ENCODE results near the gene ZCCHC7. TPM values are rescaled to one million over a fixed set of nuclear protein-coding genes. Genes with fewer than 3 reads are reported as not detected.

The ZCCHC7 gene
- total and polyA plus RNA-seq, 9 of the 15 experiments (the other 6 are each of a cell fraction or from before 2014, with no cell fraction given), result 34.1 to 68.9 (median 48.8) TPM

- no peak for TF ChIP-seq DDX20 (tag; IDR thresholded peaks at IDR 0.05; ENCODE audit: low read depth)
- TF ChIP-seq, protein P1, sequence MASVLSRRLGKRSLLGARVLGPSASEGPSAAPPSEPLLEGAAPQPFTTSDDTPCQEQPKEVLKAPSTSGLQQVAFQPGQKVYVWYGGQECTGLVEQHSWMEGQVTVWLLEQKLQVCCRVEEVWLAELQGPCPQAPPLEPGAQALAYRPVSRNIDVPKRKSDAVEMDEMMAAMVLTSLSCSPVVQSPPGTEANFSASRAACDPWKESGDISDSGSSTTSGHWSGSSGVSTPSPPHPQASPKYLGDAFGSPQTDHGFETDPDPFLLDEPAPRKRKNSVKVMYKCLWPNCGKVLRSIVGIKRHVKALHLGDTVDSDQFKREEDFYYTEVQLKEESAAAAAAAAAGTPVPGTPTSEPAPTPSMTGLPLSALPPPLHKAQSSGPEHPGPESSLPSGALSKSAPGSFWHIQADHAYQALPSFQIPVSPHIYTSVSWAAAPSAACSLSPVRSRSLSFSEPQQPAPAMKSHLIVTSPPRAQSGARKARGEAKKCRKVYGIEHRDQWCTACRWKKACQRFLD (CRISPR knock-in tag; IDR thresholded peaks at IDR 0.05), result no peak
- TF ChIP-seq RBM39 (optimal IDR thresholded peaks at IDR 0.05; ENCODE audit: low read depth, low read length), result no peak
- TF ChIP-seq, protein P2, sequence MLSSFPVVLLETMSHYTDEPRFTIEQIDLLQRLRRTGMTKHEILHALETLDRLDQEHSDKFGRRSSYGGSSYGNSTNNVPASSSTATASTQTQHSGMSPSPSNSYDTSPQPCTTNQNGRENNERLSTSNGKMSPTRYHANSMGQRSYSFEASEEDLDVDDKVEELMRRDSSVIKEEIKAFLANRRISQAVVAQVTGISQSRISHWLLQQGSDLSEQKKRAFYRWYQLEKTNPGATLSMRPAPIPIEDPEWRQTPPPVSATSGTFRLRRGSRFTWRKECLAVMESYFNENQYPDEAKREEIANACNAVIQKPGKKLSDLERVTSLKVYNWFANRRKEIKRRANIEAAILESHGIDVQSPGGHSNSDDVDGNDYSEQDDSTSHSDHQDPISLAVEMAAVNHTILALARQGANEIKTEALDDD (IDR thresholded peaks at IDR 0.05), result peak; percentile 53; the same call in 1 of the 2 replicates
- 0 out of 2 replicates have a peak, but pooled peaks have one; percentile 15 for TF ChIP-seq TCF3 (CRISPR knock-in tag; IDR thresholded peaks at IDR 0.05)
- 0 out of 2 replicates have a peak, but pooled peaks have one; percentile 12 for TF ChIP-seq THRAP3 (IDR thresholded peaks at IDR 0.05; ENCODE audit: borderline replicate concordance)
- TF ChIP-seq, protein P3, sequence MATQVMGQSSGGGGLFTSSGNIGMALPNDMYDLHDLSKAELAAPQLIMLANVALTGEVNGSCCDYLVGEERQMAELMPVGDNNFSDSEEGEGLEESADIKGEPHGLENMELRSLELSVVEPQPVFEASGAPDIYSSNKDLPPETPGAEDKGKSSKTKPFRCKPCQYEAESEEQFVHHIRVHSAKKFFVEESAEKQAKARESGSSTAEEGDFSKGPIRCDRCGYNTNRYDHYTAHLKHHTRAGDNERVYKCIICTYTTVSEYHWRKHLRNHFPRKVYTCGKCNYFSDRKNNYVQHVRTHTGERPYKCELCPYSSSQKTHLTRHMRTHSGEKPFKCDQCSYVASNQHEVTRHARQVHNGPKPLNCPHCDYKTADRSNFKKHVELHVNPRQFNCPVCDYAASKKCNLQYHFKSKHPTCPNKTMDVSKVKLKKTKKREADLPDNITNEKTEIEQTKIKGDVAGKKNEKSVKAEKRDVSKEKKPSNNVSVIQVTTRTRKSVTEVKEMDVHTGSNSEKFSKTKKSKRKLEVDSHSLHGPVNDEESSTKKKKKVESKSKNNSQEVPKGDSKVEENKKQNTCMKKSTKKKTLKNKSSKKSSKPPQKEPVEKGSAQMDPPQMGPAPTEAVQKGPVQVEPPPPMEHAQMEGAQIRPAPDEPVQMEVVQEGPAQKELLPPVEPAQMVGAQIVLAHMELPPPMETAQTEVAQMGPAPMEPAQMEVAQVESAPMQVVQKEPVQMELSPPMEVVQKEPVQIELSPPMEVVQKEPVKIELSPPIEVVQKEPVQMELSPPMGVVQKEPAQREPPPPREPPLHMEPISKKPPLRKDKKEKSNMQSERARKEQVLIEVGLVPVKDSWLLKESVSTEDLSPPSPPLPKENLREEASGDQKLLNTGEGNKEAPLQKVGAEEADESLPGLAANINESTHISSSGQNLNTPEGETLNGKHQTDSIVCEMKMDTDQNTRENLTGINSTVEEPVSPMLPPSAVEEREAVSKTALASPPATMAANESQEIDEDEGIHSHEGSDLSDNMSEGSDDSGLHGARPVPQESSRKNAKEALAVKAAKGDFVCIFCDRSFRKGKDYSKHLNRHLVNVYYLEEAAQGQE (IDR thresholded peaks at IDR 0.05; ENCODE audit: borderline replicate concordance), result peak; percentile 15; the same call in 1 of the 2 replicates
- TF ChIP-seq, protein P3 (CRISPR knock-in tag; IDR thresholded peaks at IDR 0.05; ENCODE audit: low read depth), result no peak
- peak in 1 of 2 experiments; percentile 51; a peak in 2 of 4 replicates for TF ChIP-seq RAD21 (CRISPR knock-in tag; conservative IDR thresholded peaks at IDR 0.05 in 1 of 2, IDR thresholded peaks at IDR 0.05 in 1 of 2)
Observed at GRCh38 chr9:37209431-37210386, 89.3 kb downstream of the ZCCHC7 start (continued).
